H1 (cell line): ENCODE measurements around the gene ITSN1. TPM values are rescaled to one million over a fixed set of nuclear protein-coding genes. Genes with fewer than 3 reads are reported as not detected.

Source experiments
- CBX8 ChIP-seq: fragments of 300-800, 300-1000 bp; sonication (generic); IDR thresholded peaks from 2 replicates; pipeline ENCODE4 v1.7.1; 2016; ENCODE audit warnings: low read depth, low read length, borderline replicate concordance
- E2F6 ChIP-seq: IDR thresholded peaks from 2 replicates; pipeline ENCODE4 v1.6.1; 2012; ENCODE audit warnings: inconsistent platforms
- GABPA ChIP-seq: IDR thresholded peaks from 2 replicates; pipeline ENCODE4 v1.6.1; 2011; ENCODE audit warnings: mild to moderate bottlenecking, low read length, moderate library complexity, borderline replicate concordance; ENCODE audit not compliant: insufficient read depth
- GTF2F1 ChIP-seq: IDR thresholded peaks from 2 replicates; pipeline ENCODE4 v1.6.1; 2012; ENCODE audit warnings: low read depth, low read length, improper control_type of control experiment, borderline replicate concordance
- polyA plus RNA-seq, 7 experiments: library from polyadenylated mRNA; depleted of rRNA in 3 of 7; stranded (reverse) in 5 of 7; unstranded in 2 of 7; fragments of >200 nt in 5 of 7; fragments of 200-250 nt in 2 of 7; gene quantifications; 1 replicate in 5 of 7; 2 replicates in 1 of 7; 4 replicates in 1 of 7; pipeline versions ENCODE4 v1.2.1 to v1.2.3, GENCODE V29; 2011 to 2013; ENCODE audit warnings: missing spikeins in 2 of 7, mixed read lengths in 2 of 7
- total RNA-seq: library from RNA; stranded (reverse); fragmentation: NEBNext Ultra II Directional; extraction: Animal tissue kit (Norgen Biotek cat#: 25700); gene quantifications from 2 replicates; pipeline ENCODE4 v1.2.1, GENCODE V29; 2021
- TF ChIP-seq, protein P1 (sequence below): IDR thresholded peaks from 2 replicates; pipeline ENCODE4 v1.6.1; 2012; ENCODE audit warnings: inconsistent platforms

ITSN1 gene
- total and polyA plus RNA-seq, 2 of the 8 experiments (the other 6 are each of a cell fraction or from before 2014, with no cell fraction given): 60.8 to 78.1 TPM

- TF ChIP-seq E2F6: 0 out of 2 replicates have a peak, but pooled peaks have one; percentile 26
- TF ChIP-seq CBX8: no peak
- no peak for TF ChIP-seq GABPA
- TF ChIP-seq GTF2F1: 0 out of 2 replicates have a peak, but pooled peaks have one; percentile 41
- TF ChIP-seq, protein P1, sequence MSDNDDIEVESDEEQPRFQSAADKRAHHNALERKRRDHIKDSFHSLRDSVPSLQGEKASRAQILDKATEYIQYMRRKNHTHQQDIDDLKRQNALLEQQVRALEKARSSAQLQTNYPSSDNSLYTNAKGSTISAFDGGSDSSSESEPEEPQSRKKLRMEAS: peak; percentile 75
Observed at GRCh38 chr21:33924079-33924765, 281.9 kb downstream of the ITSN1 start (continued).
